ENCODE measurements around the gene NUDT8.
A peak's percentile ranks its signal among the peaks of the same experiment; 100 is the strongest.
"Not testable (repeated sequence)": the region's sequence is repeated elsewhere in the genome, so short reads cannot be mapped to it uniquely, and the experiment has no call there.

NUDT8 gene

DNA sequence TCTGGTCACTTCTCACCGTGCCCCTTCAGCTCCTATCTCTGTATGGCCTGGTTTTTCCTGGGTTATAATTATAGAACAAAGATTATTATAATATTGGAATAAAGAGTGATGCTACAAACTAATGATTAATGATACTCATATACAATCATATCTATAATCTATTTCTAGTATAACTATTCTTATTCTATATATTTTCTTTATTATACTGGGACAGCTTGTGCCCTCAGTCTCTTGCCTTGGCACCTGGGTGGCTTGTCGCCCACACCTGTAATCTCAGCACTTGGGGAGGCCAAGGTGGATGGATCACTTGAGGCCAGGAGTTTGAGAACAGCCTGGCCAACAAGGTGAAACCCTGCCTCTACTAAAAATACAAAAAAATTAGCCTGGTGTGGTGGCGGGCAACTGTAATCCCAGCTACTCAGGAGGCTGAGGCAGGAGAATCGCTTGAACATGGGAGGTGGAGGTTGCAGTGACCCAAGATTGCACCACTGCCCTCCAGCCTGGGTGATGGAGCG is 30.0 kb upstream of the NUDT8 start:
- DNase-seq: not testable (repeated sequence)

DNA sequence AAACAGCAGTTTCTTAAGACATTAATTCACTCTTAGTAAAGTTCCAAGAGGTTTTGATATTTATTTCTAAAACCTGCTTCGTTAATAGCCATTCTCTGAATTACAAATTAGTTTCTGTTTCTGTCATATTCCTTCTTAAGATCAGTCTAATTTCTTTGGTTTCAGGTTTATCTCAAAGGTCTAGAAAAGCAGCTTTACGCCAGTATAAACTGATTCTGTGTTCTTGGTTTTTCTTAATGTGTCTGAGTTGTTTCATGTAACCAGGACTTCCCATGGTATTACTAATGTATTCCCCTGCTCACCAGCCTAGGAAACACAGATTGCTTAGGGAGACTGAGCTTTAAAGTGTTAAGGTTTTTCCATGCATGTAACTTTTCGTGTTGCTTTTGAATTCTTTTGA is 27.6 kb upstream of the NUDT8 start:
- no peak for DNase-seq

DNA sequence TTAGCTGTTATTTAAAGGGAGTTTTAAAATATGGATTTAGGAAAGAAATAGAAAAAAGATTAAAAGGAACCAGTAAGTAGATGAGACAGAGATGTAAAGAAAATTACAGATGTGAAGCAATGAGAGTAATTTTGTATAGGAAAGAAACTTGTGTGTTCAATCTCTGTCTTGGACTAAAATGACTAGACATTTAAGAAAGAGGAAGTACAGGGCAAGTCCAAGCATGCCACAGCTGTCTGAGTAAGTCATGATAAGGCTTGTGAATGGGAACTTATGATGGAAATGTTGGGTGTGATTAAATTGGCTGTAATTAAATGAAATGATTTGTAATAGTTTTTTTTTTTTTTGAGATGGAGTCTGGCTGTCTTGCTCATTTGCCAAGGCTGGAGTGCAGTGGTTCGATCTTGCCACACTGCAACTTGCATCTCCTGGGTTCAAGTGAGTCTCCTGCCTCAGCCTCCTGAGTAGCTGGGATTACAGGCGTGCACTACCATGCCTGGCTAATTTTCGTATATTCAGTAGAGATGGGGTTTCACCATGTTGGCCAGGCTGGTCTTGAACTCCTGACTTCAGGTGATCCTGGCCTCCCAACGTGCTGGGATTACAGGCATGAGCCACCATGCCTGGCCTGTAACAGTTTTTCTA is 26.7 kb upstream of the NUDT8 start:
- no peak for DNase-seq

DNA sequence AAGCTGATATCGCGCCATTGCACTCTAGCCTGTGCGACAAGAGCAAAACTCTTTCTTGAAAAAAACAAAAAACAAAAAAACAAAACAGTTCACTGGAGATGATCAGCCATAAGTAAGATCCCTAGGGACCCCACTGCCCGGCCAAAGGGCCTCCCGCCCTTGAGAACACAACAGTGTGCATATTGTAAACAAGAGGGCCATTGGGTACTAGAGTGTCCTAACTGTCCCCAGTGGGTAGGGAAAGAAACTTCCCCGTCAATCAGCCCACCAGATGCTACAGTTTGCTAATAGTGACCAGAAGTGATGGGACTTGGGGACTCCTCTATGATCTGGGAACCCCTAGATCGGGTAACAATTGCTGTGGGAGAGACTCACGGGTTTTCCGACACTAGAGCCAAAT is 24.5 kb upstream of the NUDT8 start:
- DNase-seq: no peak

DNA sequence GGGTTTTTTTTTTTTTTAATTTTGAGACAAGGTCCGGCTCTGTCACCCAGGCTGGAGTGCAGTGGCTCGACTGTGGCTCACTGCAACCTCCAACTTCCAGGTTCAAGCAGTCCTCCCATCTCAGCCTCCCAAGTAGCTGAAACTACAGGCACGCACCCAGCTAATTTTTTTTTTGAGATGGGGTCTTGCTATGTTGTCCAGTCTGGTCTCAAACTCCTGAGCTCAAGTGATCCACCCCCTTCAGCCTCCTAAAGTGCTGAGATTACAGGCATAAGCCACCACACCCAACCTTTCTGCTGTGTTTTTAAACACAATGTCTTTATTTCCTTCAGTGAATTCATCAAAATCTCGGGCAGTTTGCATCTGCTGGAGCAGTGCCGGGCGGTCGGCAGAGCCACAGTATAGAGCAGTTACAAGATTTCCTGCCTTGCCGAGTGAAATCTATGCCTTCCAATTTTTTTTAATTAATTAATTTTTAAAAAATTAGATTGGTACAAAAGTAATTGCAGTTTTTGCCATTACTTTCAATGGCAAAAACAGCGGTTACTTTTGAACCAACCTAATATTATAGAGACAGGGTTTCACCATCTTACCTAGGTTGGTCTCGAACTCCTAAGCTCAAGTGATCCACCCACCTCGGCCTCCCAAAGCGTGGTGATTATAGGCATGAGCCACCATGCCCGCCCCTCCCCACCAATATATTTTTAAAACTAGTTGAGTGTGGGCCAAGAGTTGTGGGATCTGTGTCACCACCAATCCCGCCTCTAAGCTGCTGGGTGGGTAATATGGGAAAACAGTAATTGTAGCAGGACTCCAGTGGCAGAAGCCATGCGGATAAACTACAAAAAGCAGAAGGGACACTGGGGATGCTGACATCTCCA is 23.5 kb upstream of the NUDT8 start:
- DNase-seq: no peak

DNA sequence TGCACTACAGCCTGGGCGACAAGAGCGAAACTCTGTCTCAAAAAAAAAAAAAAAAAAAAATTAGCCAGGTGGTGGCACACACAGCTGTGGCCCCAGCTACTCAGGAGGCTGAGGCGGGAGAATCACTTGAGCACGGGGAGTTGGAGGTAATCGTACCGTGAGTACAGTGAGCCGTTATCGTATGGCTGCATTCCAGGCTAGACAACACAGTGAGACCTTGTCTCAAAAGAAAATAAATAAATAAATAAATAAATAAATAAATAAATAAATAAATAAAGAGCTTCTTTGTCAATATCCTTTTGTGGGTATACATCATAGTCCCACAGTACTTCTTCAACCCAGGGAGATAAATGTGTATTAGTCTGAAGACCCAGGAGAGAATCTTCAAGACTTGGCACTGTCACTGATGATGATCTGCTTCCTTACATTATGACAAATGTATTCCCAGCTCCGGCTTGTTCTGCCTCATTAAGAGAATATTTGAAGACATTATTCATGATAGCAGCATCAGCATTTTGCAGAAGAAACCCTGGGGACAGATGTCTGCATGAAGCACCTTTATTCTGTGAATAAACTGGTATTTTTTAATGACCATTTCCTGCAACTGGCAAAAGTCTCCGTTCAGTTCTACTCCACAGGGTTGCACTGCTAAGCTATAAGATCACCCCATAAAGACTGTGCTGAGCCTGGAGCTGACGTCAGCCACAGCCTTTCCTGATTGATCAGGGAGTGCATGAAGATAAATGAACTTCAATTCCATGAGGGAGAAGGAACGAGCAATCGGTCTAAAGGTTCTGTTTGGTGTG is 22.4 kb upstream of the NUDT8 start:
- no peak for DNase-seq

DNA sequence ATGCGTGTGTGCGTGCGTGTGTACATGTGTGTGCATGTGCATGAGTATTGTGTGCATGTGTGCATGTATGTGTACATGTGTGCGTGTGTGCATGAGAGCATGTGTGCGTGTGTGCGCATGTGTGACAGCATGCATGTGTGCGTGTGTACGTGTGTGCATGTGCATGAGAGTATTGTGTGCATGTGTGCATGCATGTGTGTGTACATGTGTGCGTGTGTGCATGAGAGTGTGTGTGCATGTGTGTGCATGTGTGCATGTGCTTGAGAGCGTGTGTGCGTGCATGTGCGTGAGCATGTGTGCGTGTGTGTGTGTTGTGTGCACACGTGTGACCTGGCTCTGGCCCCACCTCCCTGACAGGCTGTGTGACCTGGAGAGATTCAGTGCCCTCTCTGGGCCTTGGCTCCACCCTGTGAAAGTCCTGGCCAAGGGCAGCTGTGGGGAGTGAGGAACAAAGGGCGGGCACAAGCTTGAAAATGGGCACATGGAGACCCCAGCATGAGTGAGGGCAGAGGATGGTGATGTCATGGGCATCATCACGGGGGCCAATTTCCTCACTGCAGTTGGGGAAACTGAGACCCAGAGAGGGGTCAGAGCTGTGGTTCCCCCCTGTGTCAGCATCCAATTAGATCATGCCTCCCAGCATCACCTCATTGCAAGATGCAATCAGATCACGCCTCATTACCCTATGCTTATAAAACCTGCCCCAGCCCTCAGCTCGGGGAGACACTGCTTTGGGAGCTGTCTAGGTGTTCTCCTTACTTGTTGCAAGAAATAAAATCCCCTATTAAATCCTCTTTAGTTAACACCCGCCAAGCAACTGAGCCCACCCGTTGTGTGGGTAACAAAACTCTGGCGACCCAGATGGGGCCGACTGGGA is 20.1 kb upstream of the NUDT8 start:
- no peak for DNase-seq

DNA sequence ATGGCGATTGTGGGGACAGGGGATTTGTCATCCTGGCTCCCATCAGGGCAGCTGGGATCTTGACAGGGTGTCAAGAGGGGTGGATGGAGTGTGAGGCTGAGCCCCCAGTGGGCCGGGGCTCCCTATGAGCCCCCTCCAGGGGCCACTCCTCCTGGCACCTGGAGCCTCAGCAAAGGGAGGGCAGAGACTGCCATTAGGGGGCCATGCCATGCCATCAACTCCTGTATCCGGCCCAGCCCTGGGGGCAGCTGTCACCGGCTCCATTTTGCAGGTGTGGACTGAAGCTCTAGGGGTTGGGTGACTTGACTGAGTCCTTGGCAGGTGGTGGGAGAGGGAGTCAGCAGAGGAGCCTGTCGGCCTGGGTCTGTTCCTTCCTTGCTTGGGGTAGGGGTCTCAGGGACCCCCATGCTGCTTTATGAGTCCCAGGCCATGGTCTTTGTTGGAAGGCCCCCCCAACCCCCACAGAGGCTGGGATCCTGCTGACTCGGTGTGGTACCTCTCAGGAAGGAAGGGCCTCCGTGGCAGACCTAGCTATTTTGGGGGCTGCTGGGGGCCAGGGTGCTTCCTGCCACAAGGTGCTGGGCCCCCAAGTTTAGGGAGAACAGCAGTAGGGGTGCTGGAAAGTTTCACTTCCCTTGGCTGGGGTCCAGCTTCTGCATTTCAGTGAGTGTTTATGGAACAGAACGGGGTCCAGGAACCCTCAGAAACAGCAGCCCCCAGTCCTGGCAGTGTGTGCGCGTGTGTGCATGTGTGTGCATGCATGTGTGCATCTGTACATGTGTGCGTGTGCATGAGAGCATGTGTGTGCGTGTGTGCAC is 19.3 kb upstream of the NUDT8 start:
- no peak for DNase-seq

DNA sequence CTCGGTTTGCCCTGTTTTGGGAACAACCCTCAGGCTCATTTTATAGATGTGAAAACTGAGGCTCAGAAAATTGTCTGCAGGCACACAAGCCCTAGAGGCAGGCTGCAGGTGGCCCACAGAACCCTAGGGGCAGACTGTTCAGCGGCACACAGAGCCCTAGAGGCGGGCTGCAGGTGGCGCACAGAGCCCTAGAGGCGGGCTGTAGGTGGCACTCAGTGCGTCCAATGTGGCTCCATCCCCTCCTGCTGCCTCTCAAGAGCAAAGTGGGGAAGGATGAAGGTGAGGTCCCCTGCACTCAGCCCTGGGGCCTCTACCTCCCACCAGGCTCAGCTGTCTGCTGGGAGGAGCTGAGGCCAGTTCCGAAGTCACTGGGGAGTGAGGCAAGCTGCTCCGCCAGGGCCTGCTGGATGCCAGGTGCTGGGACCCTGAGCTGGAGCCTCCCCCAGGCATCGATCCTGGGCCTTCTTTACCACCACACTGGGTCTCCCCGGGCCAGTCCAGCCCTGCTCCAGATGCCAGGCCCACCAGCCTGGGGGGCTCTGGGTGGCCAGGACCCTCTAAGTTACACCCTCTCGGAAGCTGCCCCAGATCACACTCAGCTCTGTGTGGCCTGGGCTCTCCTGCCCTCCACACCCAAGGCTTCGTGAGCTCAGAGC is 18.5 kb upstream of the NUDT8 start:
- peak; percentile 19 for DNase-seq

DNA sequence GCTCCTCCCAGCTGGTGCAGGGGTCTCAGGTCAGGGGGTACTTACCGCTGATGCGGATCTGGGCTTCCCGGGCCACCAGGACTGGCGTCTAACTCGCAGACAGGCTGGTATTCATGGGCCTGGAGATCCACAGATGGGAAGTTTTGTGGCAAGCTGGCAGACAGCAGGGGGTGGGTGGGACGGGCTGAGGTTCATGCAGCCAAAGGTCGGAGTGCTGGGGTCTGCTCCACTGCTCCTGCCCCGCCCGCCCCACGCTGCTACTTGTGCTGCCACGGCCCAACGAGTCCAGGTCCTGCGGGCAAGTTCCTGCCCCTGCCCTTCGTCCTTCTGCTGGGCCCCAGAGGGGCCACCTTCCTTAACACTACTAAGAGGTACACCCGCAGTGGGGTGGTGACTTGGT is 17.7 kb upstream of the NUDT8 start:
- DNase-seq: no peak

DNA sequence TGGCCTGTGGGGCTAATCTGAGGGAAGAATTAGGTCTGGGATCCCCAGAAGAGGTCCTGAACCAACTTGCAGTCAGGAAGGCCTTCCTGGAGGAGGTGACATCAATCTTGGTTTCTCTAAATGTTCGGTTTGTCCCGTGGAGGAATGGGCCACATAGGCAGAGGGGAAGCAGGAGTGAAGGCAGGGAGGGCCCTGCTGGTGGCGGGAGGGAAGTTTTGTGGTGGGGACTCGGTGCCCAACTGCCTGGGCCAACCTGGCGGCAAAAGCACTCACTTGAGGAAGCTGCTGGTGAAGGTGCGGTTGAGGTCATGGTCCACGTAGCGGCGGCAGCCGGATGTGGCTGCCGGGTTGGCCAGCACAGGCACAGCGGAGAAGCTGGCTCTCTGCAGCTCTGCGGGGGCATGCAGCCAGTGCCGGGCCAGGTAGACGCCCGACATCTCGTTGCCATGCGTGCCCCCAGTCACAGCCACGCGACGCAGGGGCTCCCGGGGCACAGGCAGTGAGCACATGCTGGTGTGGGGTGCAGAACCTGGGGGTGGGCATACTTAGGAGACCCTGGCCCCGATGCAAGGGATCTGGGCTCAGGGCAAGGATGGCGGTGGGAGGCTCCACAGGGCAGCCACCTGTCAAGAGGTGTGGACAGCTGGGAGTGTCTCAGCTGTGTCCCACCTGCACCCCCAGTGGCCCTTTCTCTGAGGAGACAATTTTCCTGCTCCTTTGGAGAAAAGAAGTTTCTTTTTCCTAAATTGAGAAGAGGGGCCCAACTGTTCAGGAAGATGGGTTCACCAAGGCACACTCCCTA is 17.0 kb upstream of the NUDT8 start:
- DNase-seq: no peak

DNA sequence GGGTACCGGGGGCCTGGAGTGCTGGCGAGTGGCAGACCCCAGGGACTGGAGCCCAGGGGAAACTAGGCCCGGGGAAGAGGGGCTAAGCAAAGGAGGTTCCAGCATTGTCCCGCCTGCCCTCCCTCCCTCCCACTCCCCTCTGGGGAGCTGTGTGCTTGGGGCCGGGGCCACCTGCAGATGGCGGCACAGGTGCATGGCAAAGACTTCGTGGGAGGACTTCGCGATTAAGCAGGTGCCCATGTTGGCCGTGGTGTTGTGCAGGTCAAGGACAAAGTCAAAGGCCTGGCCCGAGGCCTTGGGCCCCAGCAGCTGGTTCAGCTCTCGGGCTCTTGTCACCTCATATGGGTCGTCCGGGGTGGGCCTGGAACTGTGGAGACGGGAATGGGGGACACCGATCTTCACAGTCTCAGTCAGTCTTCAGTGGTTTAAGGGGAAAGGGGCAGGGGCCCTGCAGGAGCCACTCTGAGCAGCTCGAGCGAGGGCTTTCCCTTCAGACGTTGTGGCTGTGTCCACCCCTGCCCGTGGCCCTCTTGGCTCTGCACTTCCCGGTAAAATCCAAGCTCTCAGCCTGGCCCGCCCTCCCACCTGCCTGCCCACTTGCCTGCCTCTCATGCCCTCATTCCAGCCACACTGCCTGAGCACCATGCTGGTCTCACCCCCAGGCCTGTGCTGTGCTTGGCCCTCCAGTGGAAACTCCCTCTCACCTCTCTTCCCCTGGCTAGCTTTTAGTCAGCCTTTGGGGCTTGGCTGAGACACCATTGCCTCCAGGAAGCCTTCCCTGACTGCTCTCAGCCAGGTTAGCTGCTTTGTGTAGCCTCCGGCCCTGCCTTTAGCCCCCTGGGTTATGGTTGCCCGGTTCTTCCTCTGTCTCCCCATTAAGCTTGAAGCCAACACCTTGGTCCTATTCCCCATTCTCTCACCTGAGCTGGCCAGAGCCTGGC is 16.1 kb upstream of the NUDT8 start:
- no peak for DNase-seq

DNA sequence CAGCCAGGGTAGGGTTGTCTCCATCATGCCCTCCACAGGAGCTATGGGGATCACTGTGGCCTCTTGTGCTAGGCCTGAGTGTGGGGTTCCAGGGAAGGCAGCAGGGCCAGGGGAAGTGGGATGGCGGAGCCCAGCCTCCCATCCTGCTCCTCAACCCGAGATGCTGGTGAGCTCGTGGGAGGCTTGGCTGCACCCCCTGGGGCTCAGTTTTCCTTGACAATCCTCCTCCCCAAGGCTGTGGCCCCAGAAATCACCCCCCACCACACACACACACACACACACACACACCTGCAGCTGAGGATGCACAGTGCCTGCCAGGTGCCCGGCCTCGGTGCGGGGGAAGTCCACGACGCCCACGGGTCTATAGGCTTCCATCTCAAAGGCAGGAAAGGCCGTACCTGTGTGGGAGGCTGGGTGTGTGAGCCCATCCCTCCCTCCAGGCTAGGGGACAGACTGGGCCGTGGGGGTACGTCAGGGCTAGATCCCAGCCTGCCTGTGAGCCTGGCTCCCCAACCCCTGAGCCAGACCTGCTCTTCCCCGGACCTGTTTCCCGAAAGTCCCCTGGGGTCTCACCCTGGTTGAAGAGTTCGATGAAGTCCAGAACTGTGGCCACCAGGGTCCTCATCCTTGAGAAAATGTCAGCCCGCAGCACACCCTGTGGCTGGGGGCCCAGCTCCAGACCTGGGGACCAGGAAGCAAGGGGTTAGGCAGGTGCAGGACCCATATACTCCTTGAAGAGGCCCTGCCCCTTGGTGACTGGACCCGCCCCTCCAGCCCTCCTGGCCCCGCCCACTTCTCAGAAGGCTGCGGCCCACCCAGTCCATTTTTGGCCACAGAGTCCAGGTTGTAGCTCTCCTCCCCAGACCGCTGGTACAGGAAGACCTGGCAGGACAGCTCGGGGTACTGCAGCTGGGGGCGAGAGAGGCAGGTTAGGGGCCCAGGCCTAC is 15.0 kb upstream of the NUDT8 start:
- DNase-seq: no peak

DNA sequence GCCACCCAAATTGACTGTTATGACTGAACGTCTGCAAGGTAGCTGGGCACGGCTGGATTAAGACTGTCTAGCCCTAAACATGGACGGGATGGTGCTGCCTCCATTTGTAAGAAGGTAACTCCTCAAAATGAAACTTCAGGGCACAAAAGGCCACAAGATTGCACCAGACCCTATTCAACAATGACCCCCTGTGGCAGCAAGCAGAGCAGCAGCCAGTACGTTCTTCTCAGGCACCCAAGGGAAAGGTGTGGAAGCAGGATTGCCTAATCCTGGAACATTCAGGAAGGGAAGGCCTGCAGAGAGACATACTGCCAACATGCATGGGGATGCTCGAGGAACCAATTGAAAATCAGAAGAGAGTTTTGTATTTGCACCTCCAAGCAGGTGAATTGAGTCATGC is 14.3 kb upstream of the NUDT8 start:
- DNase-seq: no peak

DNA sequence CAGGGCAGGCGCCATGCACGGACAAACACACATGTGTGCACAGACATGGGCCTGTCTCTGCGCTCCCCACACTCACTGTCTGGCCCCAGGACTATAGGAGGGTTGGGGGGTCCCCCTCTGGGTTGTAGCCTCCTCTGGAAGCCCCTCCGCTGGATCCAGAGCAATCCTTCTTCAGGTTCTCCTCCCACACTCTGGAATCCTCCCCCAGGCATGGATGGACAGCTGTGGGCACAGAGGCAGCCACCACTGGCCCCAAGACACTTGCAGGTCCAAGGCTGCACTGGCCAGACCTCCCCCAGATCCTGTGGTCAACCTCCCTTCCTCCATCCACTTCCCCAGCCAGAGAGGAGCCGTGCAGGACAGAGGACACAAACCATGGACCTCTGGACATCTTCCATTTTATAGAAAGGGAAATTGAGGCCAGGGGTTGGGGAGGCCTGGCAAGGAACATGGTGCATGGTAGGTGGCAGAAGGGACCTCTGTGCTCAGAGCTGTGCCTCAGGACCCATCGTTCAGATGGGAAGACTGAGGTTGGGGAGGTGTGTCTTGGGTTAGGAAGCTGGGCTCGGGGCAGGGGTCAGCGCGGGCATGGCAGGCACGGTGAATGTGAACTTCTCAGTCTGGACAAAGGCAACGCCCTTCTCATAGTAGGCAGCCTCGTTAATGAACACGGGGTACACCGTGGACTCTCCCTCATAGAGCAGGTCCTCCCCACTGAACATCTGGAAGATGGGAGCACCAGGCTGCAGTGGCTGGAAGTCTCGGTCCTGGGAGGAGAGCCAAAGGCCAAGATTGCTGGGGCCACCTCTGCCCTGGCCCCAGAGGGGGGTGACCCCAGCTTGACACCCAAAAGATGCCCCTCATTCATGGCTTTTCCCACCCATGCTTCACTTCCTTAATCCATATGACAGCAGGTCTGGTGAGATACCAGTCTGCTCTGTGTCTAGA is 12.7 kb upstream of the NUDT8 start:
- DNase-seq: no peak

Measured in NCI-H1694 (cell line).